ENCODE results near the gene GIT2. TPM values are rescaled to one million over a fixed set of nuclear protein-coding genes. Genes with fewer than 3 reads are reported as not detected.

Gene GIT2
- total RNA-seq, 1 experiment from 2014 or later, result 40.0 TPM

GRCh38 chr12:109999649-109999971, 3.4 kb upstream of the GIT2 start:
- TF ChIP-seq TCF7L2 (IDR thresholded peaks at IDR 0.05; ENCODE audit: low read depth, low read length) (no peak), POLR2AphosphoS5 (IDR thresholded peaks at IDR 0.05; ENCODE audit: low read depth, low read length) (no peak), SIN3A (IDR thresholded peaks at IDR 0.05; ENCODE audit: borderline replicate concordance, insufficient read depth, low read depth, low read length) (no peak), REST (IDR thresholded peaks at IDR 0.05; ENCODE audit: insufficient read depth in 1 of 2, low read depth in 2 of 2, low read length in 1 of 2) (no peak)
- TF ChIP-seq, protein P1, sequence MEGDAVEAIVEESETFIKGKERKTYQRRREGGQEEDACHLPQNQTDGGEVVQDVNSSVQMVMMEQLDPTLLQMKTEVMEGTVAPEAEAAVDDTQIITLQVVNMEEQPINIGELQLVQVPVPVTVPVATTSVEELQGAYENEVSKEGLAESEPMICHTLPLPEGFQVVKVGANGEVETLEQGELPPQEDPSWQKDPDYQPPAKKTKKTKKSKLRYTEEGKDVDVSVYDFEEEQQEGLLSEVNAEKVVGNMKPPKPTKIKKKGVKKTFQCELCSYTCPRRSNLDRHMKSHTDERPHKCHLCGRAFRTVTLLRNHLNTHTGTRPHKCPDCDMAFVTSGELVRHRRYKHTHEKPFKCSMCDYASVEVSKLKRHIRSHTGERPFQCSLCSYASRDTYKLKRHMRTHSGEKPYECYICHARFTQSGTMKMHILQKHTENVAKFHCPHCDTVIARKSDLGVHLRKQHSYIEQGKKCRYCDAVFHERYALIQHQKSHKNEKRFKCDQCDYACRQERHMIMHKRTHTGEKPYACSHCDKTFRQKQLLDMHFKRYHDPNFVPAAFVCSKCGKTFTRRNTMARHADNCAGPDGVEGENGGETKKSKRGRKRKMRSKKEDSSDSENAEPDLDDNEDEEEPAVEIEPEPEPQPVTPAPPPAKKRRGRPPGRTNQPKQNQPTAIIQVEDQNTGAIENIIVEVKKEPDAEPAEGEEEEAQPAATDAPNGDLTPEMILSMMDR (IDR thresholded peaks at IDR 0.05), result no peak
- H3K4me1 ChIP-seq (ENCODE audit: control insufficient read depth, insufficient read depth, low read length), result peaks cover 20% of the 10 kb centered on the region
- CTCF ChIA-PET, result no interaction called here
- peak overlapping the region; percentile 70 for H3K27ac ChIP-seq (ENCODE audit: low read length)
- DNase-seq (ENCODE audit: low read depth, low spot score) (no peak), ATAC-seq (no peak)
- BruUV-seq (replicated peaks), result no TSS peak
- intact Hi-C loops (cut with micrococcal nuclease; ENCODE audit: unreplicated experiment), result no loop called here
- POLR2A ChIA-PET, result no interaction called here
- H3K27me3 ChIP-seq (ENCODE audit: control insufficient read depth, insufficient read depth, low read length), result no peaks in the 10 kb centered on the region
- in situ Hi-C loops (cut with HindIII; ENCODE audit: low pct_unique_long_range_greater_than_20kb, low sequenced_read_pairs), result no loop called here
- peaks cover 2% of the 10 kb centered on the region; the same call in 1 of the 2 replicates for H3K36me3 ChIP-seq (ENCODE audit: control insufficient read depth, insufficient read depth, low read length)
- no peaks in the 10 kb centered on the region for H3K9me3 ChIP-seq (ENCODE audit: control insufficient read depth, insufficient read depth, low read depth, low read length)
- peak overlapping the region; percentile 71 to 84 for H3K4me3 ChIP-seq (ENCODE audit: low read depth in 2 of 2, low read length in 2 of 2)

- TF ChIP-seq SIN3A (IDR thresholded peaks at IDR 0.05; ENCODE audit: borderline replicate concordance, insufficient read depth, low read depth, low read length) (no peak; the same call in none of the 2 replicates), POLR2AphosphoS5 (IDR thresholded peaks at IDR 0.05; ENCODE audit: low read depth, low read length) (peak; percentile 71), REST (IDR thresholded peaks at IDR 0.05; ENCODE audit: insufficient read depth in 1 of 2, low read depth in 2 of 2, low read length in 1 of 2) (no peak), TCF7L2 (IDR thresholded peaks at IDR 0.05; ENCODE audit: low read depth, low read length) (peak; percentile 90)
- TF ChIP-seq, protein P1 (IDR thresholded peaks at IDR 0.05), result no peak
- CTCF ChIA-PET, result interaction anchor here (0.6 kb wide), 2 partner anchors 22 to 432 kb away, joined by 4 to 5 read pairs; no protein-coding TSS in a partner anchor
- Histone ChIP-seq H3K4me3 (ENCODE audit: low read depth in 2 of 2, low read length in 2 of 2) (peak within 1 kb of the TSS; percentile 71 to 84), H3K9me3 (ENCODE audit: control insufficient read depth, insufficient read depth, low read depth, low read length) (no peaks in the 10 kb centered on the region), H3K4me1 (ENCODE audit: control insufficient read depth, insufficient read depth, low read length) (peaks cover 25% of the 10 kb centered on the region), H3K27ac (ENCODE audit: low read length) (peak within 1 kb of the TSS; percentile 90), H3K27me3 (ENCODE audit: control insufficient read depth, insufficient read depth, low read length) (no peaks in the 10 kb centered on the region), H3K36me3 (ENCODE audit: control insufficient read depth, insufficient read depth, low read length) (peaks cover 2% of the 10 kb centered on the region; the same call in 1 of the 2 replicates)
- in situ Hi-C loops (cut with HindIII; ENCODE audit: low pct_unique_long_range_greater_than_20kb, low sequenced_read_pairs), result no loop called here
- peak; percentile 75 for DNase-seq (ENCODE audit: low read depth, low spot score)
- peak; percentile 88 for ATAC-seq
- no TSS peak for BruUV-seq (replicated peaks)
- intact Hi-C loops (cut with micrococcal nuclease; ENCODE audit: unreplicated experiment), result no loop called here
- POLR2A ChIA-PET, result no interaction called here
Measured at GRCh38 chr12:109998904-109999648, 2.9 kb upstream of the GIT2 start, which contains the start of gene ANKRD13A. TSS of gene ANKRD13A (plus strand) at chr12:109999430. CDS start at chr12:109999689, 259 bp downstream.

Measured in Panc1 (cell line).